HepG2 (cell line): ENCODE measurements around the gene NBPF1. TPM values are rescaled to one million over a fixed set of nuclear protein-coding genes. Genes with fewer than 3 reads are reported as not detected.

ENCODE experiments used
- ASH2L ChIP-seq: fragments of 300-600, 200-600 bp; sonication (generic); IDR thresholded peaks from 2 replicates; pipeline ENCODE4 v1.7.0; 2017; ENCODE audit warnings: low read depth, mild to moderate bottlenecking, moderate library complexity, mixed read lengths, low read length; ENCODE audit not compliant: insufficient read length
- CEBPG ChIP-seq: IDR thresholded peaks from 2 replicates; pipeline ENCODE4 v1.6.1; 2016
- EED ChIP-seq: sonication (generic); formaldehyde crosslinking; IDR thresholded peaks from 2 replicates; pipeline ENCODE4 v1.5.0; 2020; ENCODE audit warnings: mild to moderate bottlenecking, missing genetic modification reagents
- FOXP1 ChIP-seq, 2 experiments: fragments of 450-650 bp in 1 of 2; IDR thresholded peaks; 2 replicates each; pipeline ENCODE4 v1.6.1; 2017 to 2018; ENCODE audit warnings: antibody characterized with exemption in 1 of 2
- HINFP ChIP-seq: sonication (generic); formaldehyde crosslinking; IDR thresholded peaks from 2 replicates; pipeline ENCODE4 v1.4.0; 2020; ENCODE audit warnings: low read depth, mild to moderate bottlenecking, missing genetic modification reagents
- MAF1 ChIP-seq: sonication (generic); formaldehyde crosslinking; IDR thresholded peaks from 2 replicates; pipeline ENCODE4 v1.5.0; 2020; ENCODE audit warnings: missing genetic modification reagents, borderline replicate concordance
- MIER2 ChIP-seq: IDR thresholded peaks from 2 replicates; pipeline ENCODE4 v1.6.1; 2016; ENCODE audit warnings: missing biosample characterization, missing genetic modification reagents
- MLX ChIP-seq: IDR thresholded peaks from 2 replicates; pipeline ENCODE4 v1.6.1; 2016
- MYC ChIP-seq: sonication (generic); formaldehyde crosslinking; IDR thresholded peaks from 2 replicates; pipeline ENCODE4 v1.9.0; 2021; ENCODE audit warnings: missing genetic modification reagents, borderline replicate concordance
- NFAT5 ChIP-seq: sonication (generic); formaldehyde crosslinking; IDR thresholded peaks from 2 replicates; pipeline ENCODE4 v1.4.0; 2020; ENCODE audit warnings: missing genetic modification reagents
- NFKBIZ ChIP-seq: IDR thresholded peaks from 2 replicates; pipeline ENCODE4 v1.6.1; 2018; ENCODE audit warnings: missing genetic modification reagents, missing compliant biosample characterization
- NR2F6 ChIP-seq, 2 experiments: IDR thresholded peaks; 2 replicates each; pipeline ENCODE4 v1.6.1; 2016; ENCODE audit warnings: antibody characterized with exemption in 1 of 2, mild to moderate bottlenecking in 1 of 2
- THAP11 ChIP-seq: IDR thresholded peaks from 2 replicates; pipeline ENCODE4 v1.6.1; 2016; ENCODE audit warnings: missing biosample characterization, missing genetic modification reagents
- YY1 ChIP-seq: IDR thresholded peaks from 2 replicates; pipeline ENCODE4 v1.6.1; 2011; ENCODE audit warnings: low read length, low read depth, moderate library complexity, mild to moderate bottlenecking; ENCODE audit not compliant: insufficient read depth, insufficient replicate concordance
- ZBTB43 ChIP-seq: sonication (generic); formaldehyde crosslinking; conservative IDR thresholded peaks from 2 replicates; pipeline ENCODE4 v1.4.0; 2020; ENCODE audit warnings: missing genetic modification reagents
- ZBTB7A ChIP-seq: sonication (generic); formaldehyde crosslinking; IDR thresholded peaks from 2 replicates; pipeline ENCODE4 v1.8.0; 2022; ENCODE audit warnings: mild to moderate bottlenecking, missing genetic modification reagents
- ZNF512 ChIP-seq: sonication (generic); formaldehyde crosslinking; IDR thresholded peaks from 2 replicates; pipeline ENCODE4 v1.4.0; 2020; ENCODE audit warnings: mild to moderate bottlenecking, missing genetic modification reagents
- ZNF644 ChIP-seq: IDR thresholded peaks from 2 replicates; pipeline ENCODE4 v1.6.1; 2016; ENCODE audit warnings: low read depth
- ZNF775 ChIP-seq: sonication (generic); formaldehyde crosslinking; IDR thresholded peaks from 2 replicates; pipeline ENCODE4 v1.4.0; 2020; ENCODE audit warnings: missing genetic modification reagents, mild to moderate bottlenecking, moderate library complexity, borderline replicate concordance
- polyA plus RNA-seq, 8 experiments: library from polyadenylated mRNA; depleted of rRNA in 3 of 8; stranded (reverse) in 7 of 8; unstranded in 1 of 8; fragments of >200 nt; fragmentation: Illumina TruSeq in 4 of 8; extraction: Trizol in 4 of 8; gene quantifications; 2 replicates each; pipeline versions ENCODE4 v1.2.1 to v1.2.3, GENCODE V29; 2011 to 2016; ENCODE audit warnings: low read depth in 4 of 8, missing spikeins in 1 of 8, mixed read lengths in 1 of 8; ENCODE audit not compliant: insufficient read depth in 1 of 8
- total RNA-seq, 5 experiments: library from RNA; depleted of rRNA; stranded (reverse); fragments of >200 nt; fragmentation: Illumina TruSeq; extraction: Trizol; gene quantifications; 2 replicates each; pipeline ENCODE4 v1.2.3, GENCODE V29; 2016; ENCODE audit warnings: low read depth in 1 of 5

NBPF1 gene
- total and polyA plus RNA-seq, 2 of the 13 experiments (the other 11 are each of a cell fraction or from before 2014, with no cell fraction given) = 30.3 to 35.6 TPM

GRCh38 chr1:16645271-16646060 lies 32.1 kb upstream of the NBPF1 start (continued):
- TF ChIP-seq MYC (peak; percentile 98), ASH2L (peak; percentile 18), MAF1 (CRISPR knock-in tag) (peak; percentile 93), ZNF512 (CRISPR knock-in tag) (peak; percentile 82), ZBTB43 (CRISPR knock-in tag) (peak; percentile 89), MIER2 (peak; percentile 80), NFKBIZ (peak; percentile 93), NR2F6 (IDR thresholded peaks at IDR 0.05) (peak; percentile 91), NR2F6 (CRISPR knock-in tag; IDR thresholded peaks at IDR 0.05) (peak; percentile 97), CEBPG (peak; percentile 97), FOXP1 (IDR thresholded peaks at IDR 0.05) (0 out of 2 replicates have a peak, but pooled peaks have one; percentile 18), FOXP1 (CRISPR knock-in tag; IDR thresholded peaks at IDR 0.05) (peak; percentile 76), THAP11 (peak; percentile 90), NFAT5 (CRISPR knock-in tag) (peak; percentile 95), ZBTB7A (CRISPR knock-in tag) (peak; percentile 98), YY1 (peak; percentile 82), EED (CRISPR knock-in tag) (peak; percentile 95), ZNF644 (CRISPR knock-in tag) (peak; percentile 70), ZNF775 (peak; percentile 88; the same call in 1 of the 2 replicates), MLX (CRISPR knock-in tag) (peak; percentile 79; the same call in 1 of the 2 replicates), HINFP (CRISPR knock-in tag) (peak; percentile 82; the same call in 1 of the 2 replicates)
